Heart right ventricle (tissue), 16 donors: ENCODE results near the gene MS4A18. TPM values are rescaled to one million over a fixed set of nuclear protein-coding genes. Genes with fewer than 3 reads are reported as not detected.

ENCODE experiments used
- ATAC-seq, 8 donors: fragments of 200-7000 bp; cut with Tn5 transposase; one replicate each; pipeline ENCODE4 v1.9.1; 2020; ENCODE audit warnings: mild to moderate bottlenecking in 8 of 8, moderate library complexity in 8 of 8, moderate number of reproducible peaks in 1 of 8
- DNase-seq, 2 donors: peaks; one replicate each; pipeline ENCODE4 v3.0.0-alpha.2; 2020
- H3K27ac ChIP-seq, 10 donors: fragments of 200-600 bp; sonication (generic) in 2 of 10; one replicate each; pipeline versions ENCODE4 v1.5.0 to v1.8.0; 2020 to 2022; ENCODE audit warnings: mild to moderate bottlenecking in 3 of 10
- H3K27me3 ChIP-seq, 7 donors: fragments of 200-600 bp; one replicate each; pipeline ENCODE4 v1.8.0; 2021 to 2022; ENCODE audit warnings: mild to moderate bottlenecking in 2 of 7
- H3K36me3 ChIP-seq, 9 donors: fragments of 200-600 bp; sonication (generic) in 1 of 9; one replicate each; pipeline versions ENCODE4 v1.5.0 to v1.8.0; 2020 to 2022; ENCODE audit warnings: mild to moderate bottlenecking in 2 of 9
- H3K4me1 ChIP-seq, 9 donors: fragments of 200-600 bp; sonication (generic) in 1 of 9; one replicate each; pipeline versions ENCODE4 v1.5.0 to v1.8.0; 2020 to 2022; ENCODE audit warnings: mild to moderate bottlenecking in 4 of 9
- H3K4me3 ChIP-seq, 10 donors: fragments of 200-600 bp; sonication (generic) in 2 of 10; one replicate each; pipeline versions ENCODE4 v1.5.0 to v1.8.0; 2020 to 2022; ENCODE audit warnings: mild to moderate bottlenecking in 7 of 10, moderate library complexity in 2 of 10
- H3K9me3 ChIP-seq, 11 donors: fragments of 200-600 bp in 10 of 11; sonication (generic) in 2 of 11; one replicate each; pipeline versions ENCODE4 v1.5.0 to v1.8.0; 2013 to 2022; ENCODE audit warnings: mild to moderate bottlenecking in 2 of 11, control low read depth in 1 of 11, moderate library complexity in 1 of 11
- CTCF ChIP-seq, 9 donors: fragments of 200-600 bp; sonication (generic) in 2 of 9; IDR thresholded peaks; one replicate each; pipeline versions ENCODE4 v1.5.0 to v1.8.0; 2021 to 2022; ENCODE audit warnings: antibody characterized with exemption in 9 of 9, mild to moderate bottlenecking in 5 of 9, moderate library complexity in 1 of 9
- WGBS, 2 donors: extraction: QIAGEN DNeasy Blood & Tissue Kit; methylation state at CpG; one replicate each; pipeline ENCODE4 v1.1.7; 2013; ENCODE audit warnings: inconsistent platforms in 1 of 2; 5-methylcytosine and 5-hydroxymethylcytosine counted together
- intact Hi-C, 10 donors: fragments of 100-400 bp; cut with DNase I; formaldehyde crosslinking; loops; one replicate each; pipeline versions ENCODE4 v1.11.1 to v1.14.2; 2022
- polyA plus RNA-seq, 2 donors: library from polyadenylated mRNA; stranded (reverse); fragments of 200-250 nt; gene quantifications; one replicate each; pipeline ENCODE4 v1.2.3, GENCODE V29; 2013
- total RNA-seq, 10 donors: library from RNA; stranded (reverse); fragmentation: NEBNext Ultra II Directional in 3 of 10; extraction: Animal tissue kit (Norgen Biotek cat#: 25700) in 3 of 10; gene quantifications; one replicate each; pipeline versions ENCODE4 v1.2.1 to v1.2.4, GENCODE V29; 2021 to 2023
- donor health status: Arrhythmogenic right ventricular cardiomyopathy.
- donor health status: ischemic (EF 13 %, LVEDD 7.1; RV severe dilation, severe dysfunction).
- donor health status: healthy with polysubstance abuse.
- donor health status: DM: no; HTN: yes; CAD: no.
- donor health status: DM: no; HTN: no; CAD: no.
- donor health status: ischemic (EF 25% LVEDD 6.9; RV normal size, moderate dysfunction).
- donor health status: ischemic (EF 25% LVEDD 5.7; RV mildly dilated, moderate dysfunction).
- donor health status: healthy.
- donor health status: DM: yes; HTN: yes; CAD: no.
- donor health status: Ischemic cardiomyopathy.
- donor health status: ischemic (EF 35%, LVEDD 5.7; RV mildly dilated, moderate dysfunction).
- donor health status: nonischemic (EF 11% LVEDD 7.7; RV severe dilation, severe dysfunction).
- donor health status: DM: yes; HTN: yes; CAD: no.
- donor health status: PGD.
- donor health status: ischemic (EF 29% LVEDD 5.4; RV normal size, mild dysfunction).
- donor health status: nonischemic (EF 23%, LVEDD 6.1; RV moderate dilation, normal function).

Gene MS4A18
- total and polyA plus RNA-seq, 12 donors = not detected

- Histone ChIP-seq H3K27me3 (peaks cover 0 to 40% (median 29%) of the 10 kb centered on the region in 7 donors), H3K36me3 (no peaks in the 10 kb centered on the region), H3K4me1 (no peaks in the 10 kb centered on the region), H3K27ac (no peak overlapping the region), H3K9me3 (peaks cover 0 to 12% (median 0%) of the 10 kb centered on the region in 11 donors), H3K4me3 (no peak overlapping the region)
- 71 to 79% methylated on average over 8 of the region's 8 CpGs for WGBS, 2 donors
- no peak for DNase-seq
- no peak for TF ChIP-seq CTCF (IDR thresholded peaks at IDR 0.05)
- ATAC-seq = no peak
- intact Hi-C loops = loop anchor here in 1 of 10 donors (10.0 kb wide), 1 partner anchor 64 kb away; no protein-coding TSS in a partner anchor
Measured at GRCh38 chr11:60748821-60749220, 24.3 kb downstream of the MS4A18 start.

GRCh38 chr11:60750911-60751310 lies 26.4 kb downstream of the MS4A18 start:
- no peaks in the 10 kb centered on the region for H3K4me1 ChIP-seq
- no peak overlapping the region for H3K4me3 ChIP-seq
- H3K9me3 ChIP-seq = no peaks in the 10 kb centered on the region
- 55 to 61% methylated on average over 3 of the region's 3 CpGs for WGBS, 2 donors
- H3K27me3 ChIP-seq = peaks cover 0 to 46% (median 33%) of the 10 kb centered on the region in 7 donors
- no peak for ATAC-seq
- DNase-seq = no peak
- TF ChIP-seq CTCF (IDR thresholded peaks at IDR 0.05) = no peak
- intact Hi-C loops = no loop called here
- H3K27ac ChIP-seq = no peak overlapping the region
- no peaks in the 10 kb centered on the region for H3K36me3 ChIP-seq

- 51% methylated on average over 4 of the region's 4 CpGs for WGBS, 2 donors
- Histone ChIP-seq H3K36me3 (no peaks in the 10 kb centered on the region), H3K27me3 (peaks cover 0 to 63% (median 40%) of the 10 kb centered on the region in 7 donors), H3K4me1 (no peaks in the 10 kb centered on the region), H3K27ac (no peak overlapping the region), H3K9me3 (peaks cover 0 to 5% (median 0%) of the 10 kb centered on the region in 11 donors), H3K4me3 (no peak overlapping the region)
- TF ChIP-seq CTCF (IDR thresholded peaks at IDR 0.05) = no peak
- DNase-seq (no peak), ATAC-seq (no peak)
- intact Hi-C loops = no loop called here
Measured at GRCh38 chr11:60753309-60753708, 28.8 kb downstream of the MS4A18 start.

DNA sequence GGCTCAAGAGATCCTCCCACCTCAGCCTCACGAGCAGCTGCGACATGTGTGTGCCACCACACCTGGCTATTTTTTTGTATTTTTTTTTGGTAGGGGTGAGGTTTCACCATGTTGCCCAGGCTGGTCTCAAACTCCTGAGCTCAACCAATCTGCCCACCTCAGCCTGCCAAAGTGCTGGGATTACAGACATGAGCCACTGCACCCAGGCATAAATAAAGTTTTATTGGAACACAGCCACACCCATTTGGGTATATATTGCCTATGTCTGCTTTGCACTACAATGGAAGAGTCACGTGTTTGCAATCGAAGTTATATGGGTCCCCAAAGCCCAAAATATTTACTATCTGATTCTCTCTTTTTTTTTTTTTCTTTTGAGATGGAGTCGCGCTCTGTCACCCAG lies 30.4 kb downstream of the MS4A18 start:
- Histone ChIP-seq H3K4me3 (no peak overlapping the region), H3K27ac (no peak overlapping the region), H3K9me3 (peaks cover 0 to 5% (median 0%) of the 10 kb centered on the region in 11 donors), H3K4me1 (peaks cover 0 to 9% (median 0%) of the 10 kb centered on the region in 9 donors), H3K27me3 (peaks cover 0 to 64% (median 40%) of the 10 kb centered on the region in 7 donors), H3K36me3 (no peaks in the 10 kb centered on the region)
- ATAC-seq (no peak), DNase-seq (no peak)
- 87 to 90% methylated on average over 6 of the region's 6 CpGs for WGBS, 2 donors
- no peak for TF ChIP-seq CTCF (IDR thresholded peaks at IDR 0.05)
- intact Hi-C loops = no loop called here
